CD1c-positive myeloid dendritic cell (primary cell): ENCODE results near the gene C3orf22.

ENCODE experiments used
- DNase-seq: peaks from one replicate; pipeline ENCODE4 v3.0.0-alpha.2; 2016; ENCODE audit errors: extremely low spot score

The C3orf22 gene

DNA sequence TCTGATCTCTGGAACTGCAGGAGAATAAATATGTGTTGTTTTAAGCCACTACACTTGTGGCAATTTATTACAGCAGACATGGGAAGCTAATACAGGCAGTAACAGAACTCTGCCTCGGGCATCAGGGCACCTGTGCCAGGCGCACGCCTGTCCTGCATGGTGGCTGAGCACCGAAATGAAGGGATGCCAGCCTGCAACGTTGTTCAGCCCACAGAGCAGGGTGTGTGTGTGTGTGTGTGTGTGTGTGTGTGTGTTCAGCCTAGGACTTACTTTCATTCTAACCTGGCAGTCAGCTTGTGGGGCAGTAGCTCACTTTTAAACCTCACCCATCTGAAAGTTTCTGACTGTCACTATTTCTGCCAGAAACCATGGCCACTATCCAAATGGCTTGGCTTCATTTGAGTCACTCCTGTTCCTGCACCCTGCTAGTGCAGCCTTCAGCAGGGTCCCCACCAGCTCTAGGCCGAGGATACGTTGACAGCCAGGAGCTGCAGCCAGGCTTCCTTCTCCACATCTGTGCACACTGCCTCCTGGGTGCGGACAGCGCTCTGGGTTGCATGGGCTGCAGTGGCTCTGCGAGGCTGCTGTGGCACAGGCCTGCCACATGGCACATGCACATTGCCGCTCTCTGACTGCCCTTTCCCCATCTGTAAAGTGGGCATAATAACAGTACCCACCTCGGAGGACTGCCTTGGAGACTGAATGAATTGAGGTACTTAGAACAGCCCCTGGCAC lies 45.6 kb downstream of the C3orf22 start:
- DNase-seq, result no peak

DNA sequence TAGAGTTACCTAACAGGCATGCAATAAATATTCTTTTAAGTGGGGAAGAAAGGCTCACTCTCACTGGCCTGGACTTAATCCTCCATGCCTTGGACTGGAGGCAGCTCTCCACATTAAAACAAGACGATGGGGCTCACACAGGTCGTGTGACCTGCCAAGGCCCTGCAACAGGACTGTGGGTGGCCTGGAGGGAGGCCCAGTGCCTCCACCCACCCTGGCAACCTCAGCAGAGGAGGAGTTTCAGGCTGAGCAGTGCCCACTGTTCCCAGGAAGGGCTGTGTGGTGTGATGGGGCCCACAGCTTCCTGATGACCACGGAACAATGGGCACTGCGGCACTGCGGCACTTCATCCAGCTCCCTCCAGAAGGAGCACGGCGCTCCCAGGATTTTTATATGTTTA lies 46.7 kb downstream of the C3orf22 start:
- DNase-seq, result no peak

DNA sequence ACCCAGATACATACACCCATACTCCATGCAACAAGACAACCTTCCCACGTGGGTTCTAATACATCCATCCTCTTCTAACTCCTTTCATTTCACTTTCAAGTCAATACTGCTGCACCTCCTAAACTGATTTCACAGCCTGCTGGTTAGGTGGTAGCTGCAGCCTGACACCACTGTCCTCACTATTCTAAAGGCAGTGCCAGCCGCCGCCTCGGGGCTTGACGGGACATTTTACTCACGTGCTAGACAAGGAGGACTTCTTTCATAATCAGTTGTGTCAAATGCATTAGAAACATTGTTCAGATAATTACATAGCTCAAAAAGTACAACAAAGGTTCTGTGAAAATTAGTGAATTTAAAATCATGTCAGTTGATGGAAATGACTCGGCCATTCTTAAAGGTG lies 47.4 kb downstream of the C3orf22 start:
- no peak for DNase-seq

DNA sequence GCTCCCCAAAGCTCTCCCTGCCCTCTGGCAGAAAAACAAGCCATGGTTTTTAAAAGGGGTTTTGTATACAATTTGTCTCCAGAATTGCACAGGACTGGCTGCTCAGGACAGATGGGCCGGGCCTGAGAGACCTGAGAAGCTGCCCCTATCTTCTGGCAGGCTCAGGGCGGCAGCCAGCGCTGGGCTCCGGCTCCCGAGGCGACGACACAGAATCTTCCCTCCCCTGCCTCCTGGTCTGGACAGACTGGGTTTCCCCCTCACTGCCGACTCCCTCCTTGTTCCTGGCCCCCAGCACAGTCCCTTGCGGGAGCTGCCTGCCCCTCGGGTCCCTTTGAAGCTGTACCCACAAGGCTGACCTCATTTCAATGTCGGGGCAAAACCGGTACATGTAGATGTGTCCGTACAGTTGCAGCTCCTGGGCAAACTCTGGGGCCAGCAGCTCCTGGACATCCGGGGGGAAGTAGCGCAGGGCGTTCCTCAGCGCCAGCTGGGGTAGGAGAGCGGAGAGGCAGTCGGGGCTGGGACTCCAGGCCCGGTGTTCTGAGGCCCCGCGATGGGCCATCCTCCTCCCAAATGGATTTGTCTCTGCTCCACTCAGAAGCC lies 48.3 kb downstream of the C3orf22 start:
- no peak for DNase-seq

DNA sequence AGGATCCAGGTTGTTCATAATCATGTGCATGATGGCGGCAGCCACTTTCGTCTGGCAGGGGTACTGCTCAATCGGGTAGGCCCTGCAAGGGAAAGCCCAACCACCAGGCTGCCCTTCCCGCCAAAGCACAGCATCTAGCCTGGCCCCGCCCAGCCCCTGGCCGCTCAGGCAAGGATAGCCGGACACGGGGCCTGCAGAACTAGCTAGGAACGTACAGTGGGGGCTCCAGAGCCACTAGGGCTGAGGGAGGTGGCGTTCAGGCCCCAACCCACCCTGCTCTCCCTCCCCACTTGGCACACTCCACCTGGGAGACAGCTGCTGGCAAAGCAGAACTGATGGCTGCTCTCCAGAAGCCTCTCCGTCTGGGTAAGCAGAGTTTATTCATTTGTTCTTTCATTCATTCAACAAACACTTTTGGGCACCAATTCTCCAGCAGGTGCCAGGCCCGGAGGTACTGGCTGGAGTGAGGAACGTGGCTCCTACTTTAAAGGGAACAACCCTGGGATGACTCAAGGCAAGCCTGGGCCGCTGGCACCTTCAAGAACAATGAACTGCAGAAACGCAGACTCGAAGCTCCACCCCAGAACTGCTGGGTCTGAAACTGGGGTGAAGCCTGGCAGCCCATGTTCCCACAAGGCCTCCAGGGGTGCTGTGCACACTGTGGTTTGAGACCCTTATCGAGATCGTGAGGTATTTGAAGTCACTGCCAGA lies 49.0 kb downstream of the C3orf22 start:
- DNase-seq, result no peak

DNA sequence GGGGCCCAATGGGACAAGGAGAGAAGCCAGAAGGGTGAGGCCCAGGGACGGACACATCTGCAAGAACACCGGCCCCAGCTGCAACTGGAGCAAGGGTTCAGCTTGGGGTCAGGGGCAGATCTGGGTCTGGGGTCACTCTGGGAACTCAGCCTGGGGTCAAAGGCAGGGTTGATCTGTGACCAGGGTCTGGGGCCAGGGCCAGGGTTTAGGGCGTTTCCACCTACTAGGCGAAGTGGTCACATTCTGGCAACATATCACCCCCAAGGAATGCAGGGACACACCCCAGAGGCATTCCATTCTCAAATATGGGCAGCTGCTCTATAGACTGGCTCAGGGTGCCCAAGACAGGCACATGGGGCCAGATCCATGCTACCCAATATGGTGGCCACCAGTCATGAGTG lies 50.2 kb downstream of the C3orf22 start:
- no peak for DNase-seq

DNA sequence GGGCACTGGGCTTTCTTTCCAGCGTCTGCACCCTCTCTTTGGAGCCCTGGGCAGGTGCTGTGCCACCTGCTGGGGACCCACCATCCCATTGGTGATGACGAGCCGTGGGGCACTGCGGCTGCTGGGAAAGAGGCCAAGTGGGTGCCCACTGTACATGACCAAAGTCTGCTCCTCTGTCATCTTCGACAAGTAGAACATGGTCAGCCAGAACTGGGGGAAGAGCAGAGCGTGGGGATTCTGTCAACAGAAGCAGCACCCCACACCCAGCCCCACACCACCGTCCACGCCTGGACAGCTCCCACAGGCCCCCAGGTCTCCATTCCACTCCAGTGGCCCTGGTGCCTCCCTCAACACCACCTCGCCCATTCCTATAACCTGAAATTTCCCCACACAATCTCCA lies 50.8 kb downstream of the C3orf22 start:
- no peak for DNase-seq

DNA sequence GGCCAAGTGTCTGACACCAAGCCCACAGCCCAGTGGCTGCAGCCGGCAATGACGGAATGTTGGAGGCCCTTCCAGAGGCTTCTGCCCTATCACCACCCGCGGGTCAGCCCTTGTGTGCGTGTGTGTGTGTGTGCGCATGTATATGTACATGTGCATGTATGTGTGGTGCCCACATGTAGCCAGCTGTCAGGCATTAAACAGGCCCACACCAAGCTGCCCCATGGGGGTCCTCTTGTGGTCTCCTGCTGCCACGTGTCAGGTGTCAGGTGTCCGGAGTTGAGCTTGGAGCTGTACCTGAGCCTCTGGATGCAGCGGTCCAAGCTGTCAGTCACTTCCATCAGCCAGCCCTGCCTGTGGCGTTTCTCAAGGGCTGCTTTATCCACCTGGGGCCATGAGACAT lies 55.0 kb downstream of the C3orf22 start:
- no peak for DNase-seq

DNA sequence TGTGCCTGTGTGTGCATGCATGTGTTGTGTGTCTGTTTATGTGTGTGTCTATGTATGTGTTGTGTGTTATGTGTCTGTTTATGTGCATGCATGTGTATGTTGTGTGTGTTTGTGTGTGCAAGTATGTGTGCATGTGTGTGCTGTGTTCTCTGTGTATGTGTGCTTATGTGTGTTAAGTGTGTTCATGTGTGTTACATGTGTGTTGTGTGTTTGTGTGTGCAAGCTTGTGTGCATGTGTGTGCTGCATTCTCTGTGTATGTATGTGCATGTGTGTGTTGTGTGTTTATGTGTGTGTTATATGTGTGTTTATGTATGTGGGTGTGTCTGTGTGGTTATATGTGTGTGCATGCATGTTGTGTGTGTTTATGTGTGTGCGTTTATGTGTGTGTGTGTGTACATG lies 56.1 kb downstream of the C3orf22 start:
- no peak for DNase-seq

DNA sequence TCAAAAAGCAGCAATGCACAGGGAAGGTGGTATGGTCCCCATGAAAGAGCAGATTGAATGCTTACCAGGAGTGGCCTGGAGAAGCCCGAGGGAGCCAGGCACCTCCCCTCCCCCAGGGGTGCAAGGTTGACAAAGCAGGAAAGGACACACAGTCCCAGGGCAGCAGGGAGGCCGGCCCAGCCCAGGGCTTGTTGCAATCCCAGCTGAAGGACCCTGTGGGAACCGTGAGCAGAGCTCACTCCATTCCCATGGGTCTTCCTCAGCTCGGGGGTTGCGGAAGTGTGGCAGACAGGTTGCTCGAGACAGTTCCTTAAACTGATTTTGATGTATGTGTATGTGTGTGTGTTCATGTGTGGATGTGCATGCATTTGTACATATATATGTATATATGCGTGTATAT lies 57.0 kb downstream of the C3orf22 start:
- no peak for DNase-seq

DNA sequence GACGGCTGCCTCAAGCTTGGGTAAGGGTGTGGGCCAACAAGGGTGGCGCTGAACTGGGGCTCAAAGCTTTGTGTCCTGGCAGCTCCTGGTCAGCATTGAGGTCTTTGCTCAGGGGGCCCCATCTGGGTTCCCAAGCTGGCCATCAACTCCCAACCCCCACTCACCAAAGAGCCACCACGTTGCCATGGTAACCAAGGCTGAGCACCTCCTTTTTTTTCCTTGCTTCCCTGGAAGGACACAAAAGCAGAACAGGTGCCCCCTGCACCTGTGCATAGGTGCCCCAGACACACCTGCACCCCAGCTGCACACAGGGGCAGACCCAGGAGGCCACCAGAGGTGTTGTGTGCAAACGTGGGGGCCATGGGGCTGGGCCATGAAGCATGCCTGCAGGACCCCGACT lies 57.7 kb downstream of the C3orf22 start:
- DNase-seq, result no peak

DNA sequence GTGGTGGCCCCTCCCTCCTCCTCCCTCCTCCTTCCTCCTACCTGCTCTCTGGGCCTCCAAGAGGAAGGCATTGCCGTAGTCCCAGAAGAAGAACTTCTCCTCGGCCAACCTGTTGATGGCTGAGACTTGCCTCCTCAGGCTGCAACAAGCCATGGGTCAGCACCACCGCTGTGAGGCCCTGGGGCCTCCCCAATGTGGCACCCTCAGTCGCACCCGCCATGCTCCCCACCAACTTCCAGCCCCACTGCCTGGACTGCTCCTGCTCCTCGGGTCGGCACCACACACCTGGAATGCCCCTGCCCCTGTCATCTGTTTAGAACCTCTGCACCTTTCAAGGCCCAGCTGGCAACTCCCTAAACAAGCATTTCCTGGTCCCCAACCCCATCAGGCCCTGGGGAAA lies 58.7 kb downstream of the C3orf22 start:
- no peak for DNase-seq
